GM12878 (cell line): ENCODE data around the gene NIN. TPM values are rescaled to one million over a fixed set of nuclear protein-coding genes. Genes with fewer than 3 reads are reported as not detected.

Experiments used
- ATAC-seq: fragments of 200-7000 bp; cut with Tn5 transposase; 3 replicates; pipeline ENCODE4 v1.9.1; 2020; ENCODE audit warnings: mild to moderate bottlenecking, moderate library complexity
- BruUV-seq: library from RNA; stranded (reverse); fragments of 400-500 nt; replicated peaks from 2 replicates; lab custom pipeline; 2021; lab: Mats Ljungman, UMichigan
- CTCF ChIA-PET: fragments of 300-600 bp; sonication (Branson Sonifier 250); formaldehyde crosslinking; extraction: SDS; loops from one replicate; lab custom pipeline; 2021; ENCODE audit warnings: inconsistent platforms; lab: Yijun Ruan, JAX
- POLR2A ChIA-PET: fragments of 350-600 bp; formaldehyde crosslinking; extraction: SDS; loops from one replicate; lab custom pipeline; 2021; ENCODE audit warnings: inconsistent platforms; lab: Charles Lee
- RAD21 ChIA-PET: fragments of 300-600 bp; sonication (Branson Sonifier 250); formaldehyde crosslinking; loops from one replicate; lab custom pipeline; 2023; ENCODE audit warnings: antibody characterized with exemption; ENCODE audit not compliant: unreplicated experiment; lab: Charles Lee
- SMC1A ChIA-PET: fragments of 300-600 bp; sonication (Branson Sonifier 250); formaldehyde crosslinking; loops from one replicate; lab custom pipeline; 2023; ENCODE audit not compliant: unreplicated experiment, uncharacterized antibody; lab: Charles Lee
- DNase-seq: peaks from one replicate; pipeline ENCODE4 v3.0.0-alpha.2; 2011; ENCODE audit warnings: low read depth, low spot score
- FAIRE-seq: peaks from 3 replicates; lab custom pipeline; 2011; peaks lifted over from hg19 to GRCh38; lab: Jason Lieb, UNC
- H2AFZ ChIP-seq: 2 replicates; pipeline ENCODE4 v1.6.0; 2011; ENCODE audit warnings: low read depth, low read length, control low read depth; ENCODE audit not compliant: control insufficient read depth
- H3K27ac ChIP-seq: 2 replicates; pipeline ENCODE4 v1.5.1; 2011; ENCODE audit warnings: control low read depth; ENCODE audit not compliant: control insufficient read depth, insufficient read depth
- H3K27me3 ChIP-seq, 2 experiments: replicated peaks in 1 of 2; 2 replicates each; pipeline versions ENCODE4 v1.6.0 to v1.6.1; 2011; ENCODE audit warnings: low read length in 1 of 2; ENCODE audit not compliant: control insufficient read depth in 2 of 2, insufficient read depth in 2 of 2
- H3K36me3 ChIP-seq, 2 experiments: 2 replicates each; pipeline ENCODE4 v1.5.1; 2011; ENCODE audit warnings: low read length in 1 of 2; ENCODE audit not compliant: control insufficient read depth in 2 of 2, insufficient read depth in 2 of 2
- H3K4me1 ChIP-seq: 2 replicates; pipeline ENCODE4 v1.6.1; 2011; ENCODE audit warnings: mild to moderate bottlenecking, low read length, moderate library complexity, mixed read lengths; ENCODE audit not compliant: control insufficient read depth, insufficient read depth
- H3K4me2 ChIP-seq: 2 replicates; pipeline ENCODE4 v1.6.0; 2011; ENCODE audit warnings: control low read depth; ENCODE audit not compliant: control insufficient read depth, insufficient read depth
- H3K4me3 ChIP-seq: fragments of 200-600 bp; sonication (generic); 2 replicates; pipeline ENCODE4 v1.5.1; 2016
- H3K79me2 ChIP-seq: 2 replicates; pipeline ENCODE4 v1.6.0; 2011; ENCODE audit warnings: low read length; ENCODE audit not compliant: control insufficient read depth, insufficient read depth
- H3K9ac ChIP-seq: 2 replicates; pipeline ENCODE4 v1.8.0; 2011; ENCODE audit warnings: low read length, control low read depth, mixed read lengths; ENCODE audit not compliant: control insufficient read depth, insufficient read depth
- H3K9me3 ChIP-seq: replicated peaks from 3 replicates; pipeline ENCODE4 v1.5.1; 2011; ENCODE audit warnings: mild to moderate bottlenecking, low read length; ENCODE audit not compliant: control insufficient read depth, insufficient read depth
- H4K20me1 ChIP-seq: 2 replicates; pipeline ENCODE4 v1.6.0; 2011; ENCODE audit not compliant: control insufficient read depth, insufficient read depth
- CEBPB ChIP-seq, 2 experiments: fragments of 150-350 bp in 1 of 2; IDR thresholded peaks; 2 replicates each; pipeline ENCODE4 v1.6.1; 2012 to 2014; ENCODE audit warnings: low read depth in 2 of 2, low read length in 2 of 2, borderline replicate concordance in 1 of 2, inconsistent platforms in 1 of 2
- FOXK2 ChIP-seq: fragments of 450-650 bp; IDR thresholded peaks from 2 replicates; pipeline ENCODE4 v1.6.1; 2017; ENCODE audit warnings: mild to moderate bottlenecking, moderate library complexity
- IKZF1 ChIP-seq: fragments of 450-650 bp; conservative IDR thresholded peaks from 2 replicates; pipeline ENCODE4 v1.6.1; 2017; ENCODE audit warnings: antibody characterized with exemption, mild to moderate bottlenecking
- KAT2A ChIP-seq: conservative IDR thresholded peaks from 2 replicates; pipeline ENCODE4 v1.6.1; 2011; ENCODE audit warnings: low read depth, low read length; ENCODE audit not compliant: control insufficient read depth
- MAX ChIP-seq: IDR thresholded peaks from 2 replicates; pipeline ENCODE4 v1.6.1; 2012; ENCODE audit warnings: low read depth, low read length, improper control_type of control experiment
- MTA2 ChIP-seq: fragments of 450-650 bp; IDR thresholded peaks from 2 replicates; pipeline ENCODE4 v1.6.1; 2016; ENCODE audit warnings: low read depth, mild to moderate bottlenecking, moderate library complexity
- NRF1 ChIP-seq: conservative IDR thresholded peaks from 2 replicates; pipeline ENCODE4 v1.6.1; 2011; ENCODE audit warnings: mild to moderate bottlenecking, low read depth, low read length, improper control_type of control experiment
- PRDM15 ChIP-seq: fragments of 450-650 bp; formaldehyde crosslinking; IDR thresholded peaks from 2 replicates; pipeline ENCODE4 v1.4.0; 2020; ENCODE audit warnings: mild to moderate bottlenecking, moderate library complexity
- RCOR1 ChIP-seq: conservative IDR thresholded peaks from 2 replicates; pipeline ENCODE4 v1.6.1; 2012; ENCODE audit warnings: low read depth, low read length, improper control_type of control experiment
- RUNX3 ChIP-seq: IDR thresholded peaks from 2 replicates; pipeline ENCODE4 v1.6.1; 2012; ENCODE audit warnings: low read length, inconsistent platforms
- STAT1 ChIP-seq: fragments of 450-650 bp; conservative IDR thresholded peaks from 2 replicates; pipeline ENCODE4 v1.6.1; 2014; ENCODE audit warnings: antibody characterized with exemption, mild to moderate bottlenecking
- ZNF207 ChIP-seq: fragments of 450-650 bp; IDR thresholded peaks from 2 replicates; pipeline ENCODE4 v1.6.1; 2014; ENCODE audit warnings: antibody characterized with exemption, mild to moderate bottlenecking, borderline replicate concordance
- in situ Hi-C: fragments of 300-500 bp; cut with MboI; formaldehyde crosslinking; loops from 9 replicates; pipeline ENCODE4 v1.14.3; 2018; ENCODE audit warnings: mixed read lengths
- intact Hi-C: fragments of 100-400 bp; cut with micrococcal nuclease; formaldehyde crosslinking; loops from one replicate; pipeline ENCODE4 v1.14.2; 2022; ENCODE audit not compliant: unreplicated experiment
- polyA plus RNA-seq, 11 experiments: library from polyadenylated mRNA; depleted of rRNA in 4 of 11; unstranded in 6 of 11; stranded (reverse) in 5 of 11; fragments of >200 nt; fragmentation: Nextera tagmentation in 4 of 11; fragmentation: Illumina TruSeq in 1 of 11; extraction: Ambion mirVana in 4 of 11; extraction: Trizol in 1 of 11; gene quantifications; 1 replicate in 1 of 11; 2 replicates in 10 of 11; pipeline versions ENCODE4 v1.2.1 to v1.2.3, GENCODE V29; 2011 to 2016; ENCODE audit warnings: inconsistent platforms in 2 of 11, missing spikeins in 2 of 11, low read depth in 1 of 11
- total RNA-seq, 4 experiments: library from RNA; depleted of rRNA in 3 of 4; stranded (reverse); fragments of >200 nt in 3 of 4; fragmentation: Illumina TruSeq in 1 of 4; extraction: Trizol in 1 of 4; gene quantifications; 2 replicates each; pipeline versions ENCODE4 v1.2.1 to v1.2.3, GENCODE V29; 2013 to 2021
- TF ChIP-seq, protein P1 (sequence below): fragments of 450-650 bp; conservative IDR thresholded peaks from 2 replicates; pipeline ENCODE4 v1.6.1; 2017; ENCODE audit warnings: mild to moderate bottlenecking, moderate library complexity
- TF ChIP-seq, protein P2 (sequence below): IDR thresholded peaks from 2 replicates; pipeline ENCODE4 v1.6.1; 2011; ENCODE audit warnings: mild to moderate bottlenecking, low read depth, low read length, moderate library complexity; ENCODE audit not compliant: insufficient replicate concordance

The NIN gene
- total and polyA plus RNA-seq, 10 of the 15 experiments (the other 5 are each of a cell fraction or from before 2014, with no cell fraction given): 16.2 to 135 (median 70.3) TPM

DNA sequence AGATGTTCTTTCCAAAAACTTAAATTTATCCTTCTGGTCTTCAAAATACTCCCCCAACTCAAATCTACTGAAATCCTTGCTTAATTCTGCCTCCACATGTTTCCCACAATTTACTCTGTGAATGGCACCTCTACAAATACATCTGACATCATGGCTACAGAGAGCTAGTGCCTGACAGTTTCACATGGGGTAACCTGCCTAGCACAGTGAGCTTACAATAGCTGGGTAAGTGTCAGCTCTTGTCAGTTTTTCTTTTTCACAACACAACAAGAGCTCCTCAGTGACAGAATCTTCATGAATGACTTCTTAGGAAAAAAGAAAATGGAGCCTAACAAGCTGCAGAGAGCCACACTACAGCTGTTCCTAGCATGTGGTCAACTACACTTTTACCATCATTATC, 54.4 kb downstream of the NIN start:
- in situ Hi-C loops (no loop called here), intact Hi-C loops (loop anchor here (5.0 kb wide), 1 partner anchor 154 kb away; no protein-coding TSS in a partner anchor)
- FAIRE-seq: no peak
- Histone ChIP-seq H3K4me3 (no peak overlapping the region), H3K9ac (no peak overlapping the region), H3K9me3 (no peaks in the 10 kb centered on the region), H3K4me2 (no peak overlapping the region), H4K20me1 (no peaks in the 10 kb centered on the region; the same call in 1 of the 2 replicates), H3K36me3 (peaks cover 15 to 41% of the 10 kb centered on the region in 2 experiments), H3K4me1 (no peaks in the 10 kb centered on the region; the same call in 1 of the 2 replicates), H3K79me2 (peaks cover 2% of the 10 kb centered on the region), H3K27ac (no peak overlapping the region), H2AFZ (no peak overlapping the region), H3K27me3 (no peaks in the 10 kb centered on the region)
- TF ChIP-seq KAT2A (no peak), MTA2 (no peak), MAX (no peak), PRDM15 (CRISPR knock-in tag) (no peak), STAT1 (no peak), ZNF207 (no peak), NRF1 (no peak), RCOR1 (no peak), RUNX3 (no peak), FOXK2 (no peak), IKZF1 (no peak), CEBPB (IDR thresholded peaks at IDR 0.05; ENCODE audit: borderline replicate concordance in 1 of 2, low read depth in 2 of 2, low read length in 2 of 2) (no peak)
- TF ChIP-seq, protein P1, sequence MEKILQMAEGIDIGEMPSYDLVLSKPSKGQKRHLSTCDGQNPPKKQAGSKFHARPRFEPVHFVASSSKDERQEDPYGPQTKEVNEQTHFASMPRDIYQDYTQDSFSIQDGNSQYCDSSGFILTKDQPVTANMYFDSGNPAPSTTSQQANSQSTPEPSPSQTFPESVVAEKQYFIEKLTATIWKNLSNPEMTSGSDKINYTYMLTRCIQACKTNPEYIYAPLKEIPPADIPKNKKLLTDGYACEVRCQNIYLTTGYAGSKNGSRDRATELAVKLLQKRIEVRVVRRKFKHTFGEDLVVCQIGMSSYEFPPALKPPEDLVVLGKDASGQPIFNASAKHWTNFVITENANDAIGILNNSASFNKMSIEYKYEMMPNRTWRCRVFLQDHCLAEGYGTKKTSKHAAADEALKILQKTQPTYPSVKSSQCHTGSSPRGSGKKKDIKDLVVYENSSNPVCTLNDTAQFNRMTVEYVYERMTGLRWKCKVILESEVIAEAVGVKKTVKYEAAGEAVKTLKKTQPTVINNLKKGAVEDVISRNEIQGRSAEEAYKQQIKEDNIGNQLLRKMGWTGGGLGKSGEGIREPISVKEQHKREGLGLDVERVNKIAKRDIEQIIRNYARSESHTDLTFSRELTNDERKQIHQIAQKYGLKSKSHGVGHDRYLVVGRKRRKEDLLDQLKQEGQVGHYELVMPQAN: no peak
- TF ChIP-seq, protein P2, sequence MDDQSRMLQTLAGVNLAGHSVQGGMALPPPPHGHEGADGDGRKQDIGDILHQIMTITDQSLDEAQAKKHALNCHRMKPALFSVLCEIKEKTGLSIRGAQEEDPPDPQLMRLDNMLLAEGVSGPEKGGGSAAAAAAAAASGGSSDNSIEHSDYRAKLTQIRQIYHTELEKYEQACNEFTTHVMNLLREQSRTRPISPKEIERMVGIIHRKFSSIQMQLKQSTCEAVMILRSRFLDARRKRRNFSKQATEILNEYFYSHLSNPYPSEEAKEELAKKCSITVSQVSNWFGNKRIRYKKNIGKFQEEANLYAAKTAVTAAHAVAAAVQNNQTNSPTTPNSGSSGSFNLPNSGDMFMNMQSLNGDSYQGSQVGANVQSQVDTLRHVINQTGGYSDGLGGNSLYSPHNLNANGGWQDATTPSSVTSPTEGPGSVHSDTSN: no peak
- CTCF ChIA-PET: interaction anchor here (0.7 to 8.5 kb wide), 48 partner anchors 12 to 459 kb away, joined by 3 to 317 read pairs (median 8); partner anchors contain the start of gene NIN
- no peak for ATAC-seq
- POLR2A ChIA-PET: interaction anchor here (0.6 to 2.1 kb wide), 6 partner anchors 11 to 99 kb away, joined by 3 to 9 read pairs (median 4); no protein-coding TSS in a partner anchor
- DNase-seq: no peak
- SMC1A ChIA-PET: interaction anchor here (0.8 to 11.8 kb wide), 43 partner anchors 11 to 456 kb away, joined by 3 to 229 read pairs (median 6); no protein-coding TSS in a partner anchor
- no TSS peak for BruUV-seq
- RAD21 ChIA-PET: interaction anchor here (0.6 to 7.4 kb wide), 28 partner anchors 8 to 434 kb away, joined by 3 to 186 read pairs (median 6); partner anchors contain the start of gene NIN
